Measurements from ENCODE around the gene MKRN2. TPM values are rescaled to one million over a fixed set of nuclear protein-coding genes. Genes with fewer than 3 reads are reported as not detected.
"Not testable (repeated sequence)": the region's sequence is repeated elsewhere in the genome, so short reads cannot be mapped to it uniquely, and the experiment has no call there.

The MKRN2 gene
- total and polyA plus RNA-seq, 2 of the 8 experiments (the other 6 are each of a cell fraction or from before 2014, with no cell fraction given), result 15.3 to 17.6 TPM

DNA sequence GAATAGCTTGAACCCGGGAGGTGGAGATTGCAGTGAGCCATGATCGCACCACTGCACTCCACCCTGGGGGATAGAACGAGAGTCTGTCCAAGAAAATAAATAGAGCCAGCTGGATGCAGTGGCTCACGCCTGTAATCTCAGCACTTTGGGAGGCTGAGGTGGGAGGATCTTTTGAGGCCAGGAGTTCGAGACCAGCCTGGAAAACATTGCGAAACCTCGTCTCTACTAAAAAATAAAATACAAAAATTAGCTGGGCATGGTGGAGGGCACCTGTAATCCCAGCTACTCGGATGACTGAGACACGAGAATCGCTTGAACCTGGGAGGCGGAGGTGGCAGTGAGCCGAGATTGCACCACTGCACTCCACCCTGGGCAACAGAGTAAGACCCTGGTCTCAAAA, 13.4 kb upstream of the MKRN2 start:
- H3K4me3 ChIP-seq (ENCODE audit: extremely low read depth in 1 of 4, insufficient read depth in 2 of 4, low read depth in 3 of 4, low read length in 4 of 4); H4K91ac ChIP-seq (replicated peaks; ENCODE audit: insufficient read length, low read length); H3K4ac ChIP-seq (replicated peaks; ENCODE audit: insufficient read length, low read depth, low read length); H3K9me3 ChIP-seq (ENCODE audit: insufficient read depth in 2 of 2, low read depth in 1 of 2, low read length in 1 of 2); H4K8ac ChIP-seq (ENCODE audit: extremely low read depth, insufficient read depth, low read length); H3K4me2 ChIP-seq (ENCODE audit: insufficient read depth in 1 of 2, low read depth in 2 of 2, low read length in 2 of 2); H4K20me1 ChIP-seq (replicated peaks in 1 of 2; ENCODE audit: control insufficient read depth in 1 of 2, insufficient read depth in 2 of 2, low read length in 2 of 2); H3K9ac ChIP-seq (replicated peaks in 1 of 4; ENCODE audit: extremely low read depth in 1 of 4, low read depth in 3 of 4, low read length in 3 of 4); H2AK5ac ChIP-seq (ENCODE audit: low read depth, low read length); FAIRE-seq; H3K79me1 ChIP-seq (ENCODE audit: low read depth, low read length); H4K5ac ChIP-seq (ENCODE audit: insufficient read length, low read depth, low read length); H2BK15ac ChIP-seq (ENCODE audit: low read length); H3K27ac ChIP-seq (ENCODE audit: low read depth, low read length); DNase-seq (ENCODE audit: low read depth in 1 of 2, low spot score in 2 of 2); H3K4me1 ChIP-seq (replicated peaks in 1 of 4; ENCODE audit: control insufficient read depth in 3 of 4, insufficient read depth in 4 of 4, low read length in 3 of 4); H3K56ac ChIP-seq (replicated peaks; ENCODE audit: insufficient read length, low read depth, low read length); H3K23me2 ChIP-seq (ENCODE audit: low read depth, low read length); H3K14ac ChIP-seq (ENCODE audit: insufficient read length); H2AFZ ChIP-seq (ENCODE audit: low read length); H3K27me3 ChIP-seq (replicated peaks in 1 of 4; ENCODE audit: control insufficient read depth in 3 of 4, extremely low read depth in 1 of 4, insufficient read depth in 3 of 4, low read length in 3 of 4); H2BK5ac ChIP-seq (ENCODE audit: low read depth, low read length); H2BK20ac ChIP-seq (ENCODE audit: low read length); H3K79me2 ChIP-seq (ENCODE audit: control insufficient read depth in 1 of 2, insufficient read depth in 2 of 2, low read length in 2 of 2); H3K36me3 ChIP-seq (ENCODE audit: control insufficient read depth in 2 of 4, insufficient read depth in 4 of 4, low read length in 3 of 4); H3K18ac ChIP-seq (ENCODE audit: extremely low read depth, low read length); H2BK120ac ChIP-seq (replicated peaks; ENCODE audit: low read depth, low read length); H3K23ac ChIP-seq (ENCODE audit: insufficient read length); H2BK12ac ChIP-seq (ENCODE audit: low read depth, low read length): not testable (repeated sequence)
- POLR2A ChIA-PET (ENCODE audit: partially characterized antibody), result interaction anchor here (1.1 to 3.0 kb wide), 4 partner anchors 11 to 290 kb away, joined by 3 to 21 read pairs (median 5); partner anchors contain the start of gene MKRN2
- 90% methylated on average over 12 of the region's 12 CpGs; no CpG with 5 or more reads in 1 of the 2 experiments for WGBS, 2 experiments (ENCODE audit: extremely low coverage in 1 of 2, insufficient coverage in 1 of 2, insufficient read length in 1 of 2, insufficient replicate concordance in 2 of 2, low coverage in 1 of 2, low lambda C conversion rate in 2 of 2, missing lambda C conversion rate in 1 of 2)
- CTCF ChIA-PET (ENCODE audit: partially characterized antibody), result interaction anchor here (0.6 to 3.2 kb wide), 7 partner anchors 9 to 440 kb away, joined by 3 to 12 read pairs (median 6); partner anchors contain the start of gene MKRN2
- peak; percentile 4; the same call in 1 of the 2 replicates for TF ChIP-seq CEBPB (IDR thresholded peaks at IDR 0.05; ENCODE audit: low read depth, low read length)
